GM21825 (cell line): ENCODE measurements around the gene KLRC1.
"Not testable (repeated sequence)": the region's sequence is repeated elsewhere in the genome, so short reads cannot be mapped to it uniquely, and the experiment has no call there.

Experiments used
- ATAC-seq: cut with Tn5 transposase; IDR thresholded peaks from one replicate; pipeline ENCODE4 v1.9.1; 2021; ENCODE audit warnings: mild to moderate bottlenecking, moderate library complexity; ENCODE audit not compliant: unreplicated experiment

KLRC1 gene

DNA sequence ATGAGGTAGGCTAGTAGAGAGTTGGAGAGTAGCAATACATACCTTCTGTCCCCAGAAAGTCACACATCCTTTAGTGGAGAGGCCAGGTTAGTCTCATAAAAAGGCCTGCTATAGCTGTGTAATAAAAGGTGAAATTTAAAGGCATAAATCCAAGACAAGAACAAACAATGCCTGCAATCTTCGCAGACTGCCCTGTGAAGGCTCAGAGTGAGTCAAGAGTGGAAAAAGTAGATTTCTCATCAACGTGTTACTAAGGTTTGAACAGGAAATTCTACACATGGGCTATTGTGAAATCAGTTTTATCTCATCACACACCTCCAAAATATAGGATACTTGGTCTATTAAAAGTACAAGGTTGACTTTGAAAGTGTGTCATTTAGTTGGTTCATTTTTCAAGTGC is at the start of gene KLRC1:
KLRC1 (minus strand) TSS at position 222 of the 400 bp plus-strand sequence. CDS start 2,221 bp downstream, outside the sequence.
- no peak for ATAC-seq

DNA sequence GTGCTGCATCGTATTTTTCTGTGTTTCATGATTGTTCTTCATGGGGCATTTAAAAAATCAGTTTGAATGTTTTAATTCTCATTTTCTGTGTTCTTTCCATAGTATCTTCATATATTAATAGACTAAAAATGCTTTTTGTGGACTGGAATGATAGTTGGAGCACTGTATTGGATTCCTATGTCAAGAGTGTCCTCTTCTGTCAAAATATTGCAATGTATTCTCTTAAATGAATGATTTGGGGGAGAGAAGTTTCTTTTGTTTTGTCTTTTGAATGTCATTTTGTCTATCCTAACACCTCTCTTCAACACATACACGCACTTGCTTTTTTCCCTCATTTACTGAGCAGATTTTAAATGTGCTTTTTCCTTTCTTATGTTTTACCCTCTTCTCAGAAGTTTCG is 47.9 kb upstream of the KLRC1 start:
- no peak for ATAC-seq

GRCh38 chr12:10498042-10498441 is 44.9 kb upstream of the KLRC1 start:
- no peak for ATAC-seq

DNA sequence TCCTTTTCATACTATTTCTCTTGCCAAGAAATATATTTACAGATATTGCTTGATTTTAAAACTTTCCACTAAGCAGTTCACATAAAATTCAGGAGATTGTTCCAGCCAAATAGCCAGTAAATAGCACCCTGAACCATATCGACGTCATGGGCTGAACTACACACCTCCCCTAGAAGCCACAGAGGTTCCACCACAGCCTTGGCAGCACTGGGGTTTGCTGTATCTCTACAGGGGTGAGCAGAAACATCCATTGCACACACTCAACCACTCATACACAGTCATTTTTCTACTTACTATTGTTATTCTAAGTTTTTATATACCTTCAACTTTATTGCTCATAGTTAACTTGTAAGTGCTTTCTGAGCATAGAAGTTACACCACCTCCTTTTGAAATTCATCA is 44.4 kb upstream of the KLRC1 start:
- ATAC-seq: no peak

GRCh38 chr12:10491766-10492165 is 38.6 kb upstream of the KLRC1 start:
- no peak for ATAC-seq

DNA sequence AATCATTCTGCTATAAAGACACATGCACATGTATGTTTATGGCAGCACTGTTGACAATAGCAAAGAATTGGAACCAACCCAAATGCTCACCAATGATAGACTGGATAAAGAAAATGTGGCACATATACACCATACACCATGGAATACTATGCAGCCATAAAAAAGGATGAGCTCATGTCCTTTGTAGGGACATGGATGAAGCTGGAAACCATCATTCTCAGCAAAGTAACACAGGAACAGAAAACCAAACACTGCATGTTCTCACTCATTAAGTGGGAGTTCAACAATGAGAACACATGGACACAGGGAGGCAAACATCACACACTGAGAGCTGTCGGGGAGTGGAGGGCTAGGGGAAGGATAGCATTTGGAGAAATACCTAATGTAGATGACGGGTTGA is 34.2 kb upstream of the KLRC1 start:
- ATAC-seq: not testable (repeated sequence)

GRCh38 chr12:10481901-10482300 is 28.7 kb upstream of the KLRC1 start:
- not testable (repeated sequence) for ATAC-seq

- not testable (repeated sequence) for ATAC-seq
Observed at GRCh38 chr12:10472808-10473207, 19.6 kb upstream of the KLRC1 start.

- ATAC-seq: no peak
Observed at GRCh38 chr12:10469701-10470100, 16.5 kb upstream of the KLRC1 start.

DNA sequence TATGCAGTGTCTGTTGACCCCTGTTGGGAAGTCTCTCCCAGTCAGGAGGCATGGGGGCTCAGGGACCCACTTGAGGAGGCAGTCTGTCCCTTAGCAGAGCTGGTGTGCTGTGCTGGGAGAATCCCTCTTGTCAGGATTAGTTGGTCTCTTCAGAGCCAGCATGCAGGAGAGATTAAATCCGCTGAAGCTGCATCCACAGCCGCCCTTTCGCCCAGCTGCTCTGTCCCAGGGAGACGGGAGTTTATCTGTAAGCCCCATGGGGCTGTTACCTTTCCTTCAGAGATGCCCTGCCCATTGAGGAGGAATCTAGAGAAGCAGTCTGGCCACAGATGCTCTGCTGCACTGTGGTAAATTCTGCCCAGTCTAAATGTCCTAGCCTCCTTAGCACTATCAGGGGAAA is 13.1 kb upstream of the KLRC1 start:
- no peak for ATAC-seq

DNA sequence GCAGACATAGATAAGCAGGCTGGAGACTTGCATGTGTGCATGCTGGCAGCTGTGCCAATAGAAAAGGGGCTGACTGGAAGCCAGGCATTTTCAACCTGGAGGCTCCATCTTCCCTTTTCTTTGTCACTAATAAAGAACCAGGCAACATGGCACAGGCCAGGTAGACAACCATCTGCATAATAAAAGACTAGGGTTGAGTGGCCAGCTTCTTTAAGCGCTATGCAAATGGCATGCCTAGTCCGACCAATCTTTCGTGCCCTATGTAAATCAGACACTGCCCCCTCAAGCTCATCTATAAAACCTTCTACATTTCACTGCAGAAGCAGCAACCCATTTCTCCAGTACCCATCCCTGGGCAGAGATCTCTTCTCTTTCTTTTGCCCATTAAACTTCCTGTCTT is 4.6 kb upstream of the KLRC1 start:
- ATAC-seq: no peak

- no peak for ATAC-seq
Observed at GRCh38 chr12:10456856-10457255, 3.7 kb upstream of the KLRC1 start.

GRCh38 chr12:10455766-10456165 is 2.6 kb upstream of the KLRC1 start:
- no peak for ATAC-seq

GRCh38 chr12:10454531-10454930 is 1.4 kb upstream of the KLRC1 start:
- ATAC-seq: no peak

- no peak for ATAC-seq
Observed at GRCh38 chr12:10448236-10448635, 4.9 kb downstream of the KLRC1 start.

DNA sequence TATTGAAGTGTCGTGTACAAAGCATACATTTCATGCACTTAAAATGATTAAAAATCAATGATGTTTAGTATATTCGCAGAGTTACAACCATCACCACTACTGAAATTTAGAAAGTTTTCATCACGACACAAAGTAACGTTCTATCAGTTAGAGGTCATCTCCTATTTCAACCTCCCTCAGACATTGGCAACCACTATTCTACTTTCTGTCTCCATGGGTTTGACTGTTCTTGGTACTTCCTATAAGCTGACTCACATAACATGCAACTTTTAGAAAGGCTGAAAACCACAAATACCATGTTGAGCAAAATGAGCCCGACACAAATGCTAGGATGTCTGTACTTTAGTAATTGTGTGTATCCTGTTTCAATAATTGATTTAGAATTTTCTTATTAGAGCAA is 7.1 kb downstream of the KLRC1 start:
- not testable (repeated sequence) for ATAC-seq

DNA sequence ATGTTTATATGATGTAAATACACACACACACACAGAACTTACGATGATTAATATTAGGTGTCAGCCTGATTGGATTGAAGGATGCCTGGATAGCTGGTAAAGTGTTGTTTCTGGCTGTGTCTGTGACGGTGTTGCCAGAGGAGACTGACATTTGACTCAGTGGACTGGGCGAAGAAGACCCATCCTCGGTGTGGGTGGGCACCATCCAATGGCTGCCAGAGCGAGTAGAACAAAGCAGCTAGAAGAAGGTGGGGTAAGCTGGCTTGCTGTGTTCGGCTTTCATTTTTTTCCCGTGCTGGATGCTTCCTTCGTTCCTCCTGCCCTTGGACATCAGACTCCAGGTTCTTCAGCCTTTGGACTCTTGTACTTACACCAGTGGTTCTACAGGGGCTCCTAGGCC is 12.0 kb downstream of the KLRC1 start:
- not testable (repeated sequence) for ATAC-seq

DNA sequence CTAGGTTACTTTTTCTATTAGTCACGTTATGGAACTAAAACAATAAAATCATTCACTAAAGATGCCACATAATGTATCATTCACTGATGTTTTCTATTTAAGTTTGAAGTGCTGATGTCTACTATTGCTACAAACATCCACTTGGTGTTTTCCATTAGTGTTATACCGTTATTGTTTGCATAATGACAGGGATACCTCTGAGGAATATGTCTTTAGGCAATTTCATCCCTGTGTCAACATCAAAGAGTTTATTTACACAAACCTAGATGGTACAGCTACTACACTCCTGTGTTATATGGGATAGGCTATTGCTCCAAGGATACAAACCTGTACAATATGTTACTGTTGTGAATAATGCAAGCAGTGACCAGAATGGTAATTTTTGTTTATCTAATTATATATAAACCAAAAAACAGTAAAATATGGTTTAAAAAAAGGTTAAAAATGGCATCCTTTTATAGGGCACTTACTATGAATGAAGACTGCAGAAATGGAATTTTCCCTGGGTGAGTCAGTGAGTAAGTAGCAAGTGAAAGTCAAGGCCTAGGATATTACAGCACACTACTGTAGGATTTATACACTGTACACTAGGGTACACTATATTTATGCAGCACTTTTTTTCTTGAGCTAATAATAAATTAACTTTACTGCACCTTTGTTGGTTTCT is 13.4 kb downstream of the KLRC1 start:
- ATAC-seq: not testable (repeated sequence)

DNA sequence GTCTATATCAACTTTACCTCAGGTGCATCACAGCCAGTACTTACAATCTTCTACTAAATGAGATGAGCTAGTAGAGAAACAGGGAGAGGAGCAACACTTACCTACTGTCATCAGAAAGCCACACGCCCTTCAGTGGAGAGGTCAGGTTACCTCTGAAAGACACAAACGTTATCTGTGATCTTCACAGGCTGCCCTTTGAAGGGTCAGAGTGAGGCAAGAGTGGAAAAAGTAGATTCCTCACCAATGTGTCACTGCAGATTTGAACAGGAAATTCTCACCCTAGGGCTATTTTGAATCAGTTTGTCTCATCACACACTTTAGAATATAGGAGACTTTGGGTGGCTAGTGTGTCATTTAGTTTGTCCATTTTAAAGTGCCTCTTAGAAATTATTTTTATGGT is 15.6 kb downstream of the KLRC1 start:
- ATAC-seq: not testable (repeated sequence)

GRCh38 chr12:10435816-10436215 is 17.4 kb downstream of the KLRC1 start, which contains the start of gene KLRC2:
TSS of gene KLRC2 (minus strand) at chr12:10436010. CDS start at chr12:10435986, 24 bp downstream.
- ATAC-seq: not testable (repeated sequence)

DNA sequence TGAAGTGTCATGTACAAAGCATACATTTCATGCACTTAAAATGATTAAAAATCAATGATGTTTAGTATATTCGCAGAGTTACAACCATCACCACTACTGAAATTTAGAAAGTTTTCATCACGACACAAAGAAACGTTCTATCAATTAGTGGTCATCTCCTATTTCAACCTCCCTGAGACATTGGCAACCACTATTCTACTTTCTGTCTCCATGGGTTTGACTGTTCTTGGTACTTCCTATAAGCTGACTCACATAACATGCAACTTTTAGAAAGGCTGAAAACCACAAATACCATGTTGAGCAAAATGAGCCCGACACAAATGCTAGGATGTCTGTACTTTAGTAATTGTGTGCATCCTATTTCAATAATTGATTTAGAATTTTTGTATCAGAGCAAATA is 22.6 kb downstream of the KLRC1 start:
- ATAC-seq: not testable (repeated sequence)

DNA sequence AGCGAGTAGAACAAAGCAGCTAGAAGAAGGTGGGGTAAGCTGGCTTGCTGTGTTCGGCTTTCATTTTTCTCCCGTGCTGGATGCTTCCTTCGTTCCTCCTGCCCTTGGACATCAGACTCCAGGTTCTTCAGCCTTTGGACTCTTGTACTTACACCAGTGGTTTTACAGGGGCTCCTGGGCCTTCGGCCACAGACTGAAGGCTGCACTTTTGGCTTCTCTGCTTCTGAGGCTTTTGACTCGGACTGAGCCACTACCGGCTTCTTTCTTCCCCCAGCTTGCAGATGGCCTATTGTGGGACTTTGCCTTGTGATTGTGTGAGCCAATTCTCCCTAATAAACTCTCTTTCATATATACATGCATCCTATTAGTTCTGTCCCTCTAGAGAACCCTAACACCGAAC is 27.2 kb downstream of the KLRC1 start:
- not testable (repeated sequence) for ATAC-seq
